PFSK-1 (cell line): Measurements from ENCODE around the gene LILRA5.

ENCODE experiments used
- POLR2AphosphoS5 ChIP-seq: IDR thresholded peaks from 2 replicates; pipeline ENCODE4 v1.6.1; 2012; ENCODE audit warnings: low read depth, mild to moderate bottlenecking, control low read depth, low read length, moderate library complexity
- REST ChIP-seq, 2 experiments: IDR thresholded peaks; 2 replicates each; pipeline versions ENCODE4 v1.6.1 to v1.8.0; 2011 to 2012; ENCODE audit warnings: low read depth in 2 of 2, low read length in 2 of 2, control low read depth in 1 of 2, inconsistent platforms in 1 of 2, mild to moderate bottlenecking in 1 of 2, moderate library complexity in 1 of 2; ENCODE audit not compliant: insufficient read depth in 1 of 2
- SIN3A ChIP-seq: IDR thresholded peaks from 2 replicates; pipeline ENCODE4 v1.6.1; 2012; ENCODE audit warnings: mild to moderate bottlenecking, low read length, moderate library complexity, borderline replicate concordance; ENCODE audit not compliant: insufficient read depth
- TAF1 ChIP-seq: IDR thresholded peaks from 2 replicates; pipeline ENCODE4 v1.6.1; 2012; ENCODE audit warnings: low read length, control low read depth, borderline replicate concordance; ENCODE audit not compliant: insufficient read depth

- TF ChIP-seq POLR2AphosphoS5 (no peak), REST (IDR thresholded peaks at IDR 0.05; ENCODE audit: insufficient read depth in 1 of 2, low read depth in 2 of 2, low read length in 2 of 2) (no peak), TAF1 (no peak), SIN3A (no peak)
Measured at GRCh38 chr19:54281007-54281728, 31.8 kb downstream of the LILRA5 start, which contains the start of gene LILRB2.
